Left hindlimb (tissue), 1 donor: ENCODE measurements around the gene ZNF439.
"Not testable (repeated sequence)": the region's sequence is repeated elsewhere in the genome, so short reads cannot be mapped to it uniquely, and the experiment has no call there.

ENCODE experiments used
- DNase-seq: peaks from one replicate; pipeline ENCODE4 v3.0.0-alpha.2; 2018

The ZNF439 gene

DNA sequence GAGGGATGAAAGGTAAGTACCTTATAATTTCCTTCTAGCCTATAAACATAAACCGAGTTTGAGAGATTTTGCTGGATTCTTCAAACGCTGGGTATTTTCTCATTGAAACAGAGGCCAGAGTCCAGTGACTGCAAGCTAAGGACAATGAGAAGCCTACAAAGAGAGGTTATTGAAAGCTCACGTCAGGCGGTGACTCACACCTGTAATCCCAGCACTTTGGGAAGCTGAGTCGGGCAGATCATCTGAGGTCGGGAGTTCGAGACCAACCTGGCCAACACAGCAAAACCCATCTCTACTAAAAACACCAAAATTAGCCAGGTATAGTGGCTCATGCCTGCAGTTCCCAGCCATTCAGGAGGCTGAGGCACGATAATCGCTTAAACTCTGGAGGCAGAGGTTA is 24.1 kb downstream of the ZNF439 start:
- DNase-seq = no peak

DNA sequence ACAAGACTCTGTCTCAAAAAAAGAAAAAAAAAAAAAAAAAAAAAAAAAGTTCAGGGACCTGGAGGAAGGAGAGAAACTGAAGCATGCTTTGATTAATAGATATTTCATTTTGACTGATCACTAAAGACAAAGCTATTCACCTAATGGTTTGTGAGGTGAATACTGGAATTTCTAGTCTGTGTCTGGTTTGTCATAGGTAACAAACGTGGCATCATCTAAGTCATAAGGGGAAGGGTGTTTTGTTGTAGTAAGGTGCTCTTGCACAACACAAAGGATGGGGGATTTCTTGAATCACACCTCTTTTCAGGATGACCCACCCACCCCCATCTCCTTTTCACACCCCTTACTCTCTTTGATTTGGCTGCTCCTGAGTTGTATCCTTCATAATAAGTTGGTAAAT is 25.2 kb downstream of the ZNF439 start:
- DNase-seq = no peak

DNA sequence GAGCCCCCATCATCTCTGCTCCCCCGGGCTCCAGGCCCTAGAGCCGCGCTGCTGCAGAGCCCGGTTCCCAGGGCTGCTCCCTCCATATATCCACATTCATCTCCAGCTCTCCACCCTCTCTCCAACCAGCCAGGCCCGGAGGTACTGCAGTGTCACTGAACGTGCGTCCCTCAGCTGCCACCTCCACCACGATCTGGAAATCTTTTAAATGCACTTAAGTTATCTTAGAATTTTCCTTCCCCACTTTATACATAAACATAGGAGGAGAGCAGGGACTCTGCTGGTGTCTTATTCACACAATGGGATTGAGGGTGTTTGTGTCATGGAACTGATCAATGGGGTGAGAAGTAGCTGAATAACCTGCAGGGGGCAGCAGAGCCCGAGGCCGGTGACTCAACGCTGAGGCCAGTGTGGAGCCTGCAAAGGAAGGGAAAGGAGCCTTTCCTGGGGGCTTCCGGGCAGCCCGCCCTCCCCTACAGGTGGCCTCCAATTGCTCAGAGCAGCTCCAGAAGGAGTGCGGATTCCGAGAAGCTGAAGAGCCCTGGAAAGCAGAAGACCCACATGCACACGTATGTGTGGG is 31.3 kb downstream of the ZNF439 start:
- not testable (repeated sequence) for DNase-seq

DNA sequence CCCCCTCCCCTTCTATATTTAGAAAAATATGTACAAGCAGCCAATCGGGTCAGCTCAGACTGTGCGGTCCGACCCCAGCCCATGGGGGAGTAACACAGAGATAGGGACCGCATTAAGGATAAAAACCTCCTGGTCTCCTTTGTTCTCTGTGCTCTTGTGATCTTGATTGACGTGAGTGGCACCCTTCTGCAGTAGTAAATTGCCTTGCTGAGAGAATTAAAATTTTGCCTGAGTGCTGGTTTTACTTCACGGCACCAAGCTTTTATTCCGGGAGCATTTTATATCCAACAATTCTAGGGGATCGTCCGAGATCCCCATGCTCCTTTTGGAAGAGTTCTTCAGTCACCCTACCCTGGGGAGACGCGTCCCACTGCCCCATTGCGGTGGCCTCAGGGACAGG is 32.1 kb downstream of the ZNF439 start:
- DNase-seq = no peak

DNA sequence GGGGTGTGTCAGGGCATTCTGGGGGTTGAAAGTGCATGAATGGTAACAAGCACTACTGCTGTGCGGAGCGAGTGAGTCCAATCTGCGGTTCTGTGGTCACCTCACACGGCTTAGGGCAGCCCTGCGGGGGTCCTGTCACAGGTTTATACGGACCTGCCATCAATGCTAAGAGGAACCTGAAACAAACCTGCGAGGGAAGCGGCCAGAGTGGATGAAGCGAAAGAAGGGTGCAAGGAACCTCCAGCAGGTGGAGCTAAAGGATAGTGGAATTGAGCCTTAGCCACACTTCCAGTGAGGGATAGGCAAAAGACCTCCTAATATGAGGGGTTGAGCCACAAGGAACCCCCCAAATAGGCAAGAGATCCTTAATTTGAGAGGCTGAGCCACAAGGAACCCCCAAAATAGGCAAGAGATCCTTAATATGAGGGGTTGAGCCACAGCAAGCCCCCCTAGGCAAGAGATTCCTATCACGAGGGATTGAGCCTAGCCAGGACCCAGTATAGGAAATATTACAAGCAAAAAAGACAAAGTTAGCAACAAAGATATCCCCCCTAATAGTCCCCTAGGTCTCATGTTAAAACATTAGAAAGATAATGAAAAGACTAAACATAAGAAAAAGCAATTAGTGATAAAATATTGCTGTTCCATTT is 32.8 kb downstream of the ZNF439 start:
- peak; percentile 42 for DNase-seq

DNA sequence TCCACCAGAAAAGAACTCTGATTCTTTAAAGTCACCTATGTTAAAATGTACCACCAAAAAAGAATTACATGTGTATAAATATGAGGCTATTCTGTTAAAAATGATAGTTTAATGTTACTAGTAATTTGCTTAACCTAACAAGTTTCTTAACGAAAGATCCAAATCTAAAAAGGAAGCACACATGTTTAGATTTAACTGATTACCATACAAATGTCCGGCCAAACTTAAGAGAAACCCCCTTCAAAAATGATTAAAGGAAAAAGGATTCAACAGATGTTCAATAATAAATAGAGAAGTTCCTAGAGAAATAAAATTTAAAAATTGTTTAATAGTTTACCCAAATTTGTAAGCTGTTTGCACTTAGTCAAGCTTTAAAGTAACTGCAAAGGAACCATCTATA is 34.1 kb downstream of the ZNF439 start:
- DNase-seq = no peak

DNA sequence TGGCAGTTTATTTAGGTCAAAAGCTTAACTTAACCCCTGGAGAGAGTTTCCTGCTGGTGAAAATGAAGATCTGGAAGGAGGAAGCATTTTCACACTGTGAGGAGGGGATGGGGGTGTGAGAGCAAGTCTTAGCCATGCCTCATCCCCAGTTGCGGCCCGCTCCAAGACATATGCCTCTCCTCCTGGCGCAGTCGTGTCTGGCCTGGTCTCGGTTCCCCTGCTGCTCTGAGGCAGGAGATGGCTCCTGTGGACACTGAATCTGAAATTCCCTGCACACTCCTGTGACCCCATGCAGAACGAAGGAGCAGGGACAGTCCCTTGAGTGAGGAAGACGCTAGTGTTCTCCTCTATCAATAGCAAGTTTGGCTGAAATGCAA is 38.7 kb downstream of the ZNF439 start:
- peak; percentile 30 for DNase-seq

DNA sequence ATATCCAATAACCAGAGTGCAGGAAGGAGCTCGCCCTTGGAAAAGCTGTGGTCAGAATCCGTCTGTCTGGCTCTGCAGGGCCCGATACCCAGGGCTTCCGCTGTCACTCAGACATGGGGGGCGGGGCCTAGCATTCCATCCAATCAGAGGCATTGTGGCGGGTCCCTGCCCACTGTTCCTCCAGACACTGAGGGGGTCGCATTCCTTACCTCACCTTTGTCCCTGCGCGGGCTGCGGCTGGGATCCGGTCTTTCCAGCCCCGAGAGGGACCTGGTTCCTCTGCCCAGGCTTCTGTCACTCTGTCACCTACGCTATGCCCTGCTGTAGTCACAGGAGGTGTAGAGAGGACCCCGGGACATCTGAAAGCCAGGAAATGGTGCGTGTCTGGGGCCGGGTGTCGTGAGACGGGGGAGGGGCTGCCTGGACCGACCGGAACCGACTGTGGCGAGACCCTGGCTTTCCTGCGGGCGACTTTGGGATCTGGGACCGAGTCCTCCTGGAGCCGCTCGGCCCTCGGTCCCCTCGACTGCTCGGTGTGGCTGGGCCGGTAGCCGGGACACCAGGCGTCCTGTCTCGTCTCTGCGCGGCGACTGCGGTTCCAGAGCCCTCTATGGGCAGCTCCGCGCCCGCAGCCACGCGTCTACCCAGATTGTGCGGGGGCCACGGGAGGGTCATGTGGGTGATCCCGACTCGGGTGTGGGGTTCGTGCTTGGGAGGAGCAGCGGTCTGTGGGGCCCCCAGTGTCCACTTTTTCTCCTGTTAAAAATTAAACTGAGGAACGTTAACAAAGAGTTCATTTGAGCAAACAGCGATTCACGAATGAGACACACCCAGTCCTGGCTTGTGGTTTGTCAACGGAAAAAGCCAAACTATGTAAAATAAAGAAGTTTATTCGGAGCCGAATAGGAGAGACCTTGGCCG is 39.3 kb downstream of the ZNF439 start, which contains the start of gene ZNF69:
Gene ZNF69, plus strand, starts transcription at position 172 of the 921 bp plus-strand sequence. Its CDS starts 142 bp downstream, at position 314.
- peak; percentile 89 for DNase-seq

DNA sequence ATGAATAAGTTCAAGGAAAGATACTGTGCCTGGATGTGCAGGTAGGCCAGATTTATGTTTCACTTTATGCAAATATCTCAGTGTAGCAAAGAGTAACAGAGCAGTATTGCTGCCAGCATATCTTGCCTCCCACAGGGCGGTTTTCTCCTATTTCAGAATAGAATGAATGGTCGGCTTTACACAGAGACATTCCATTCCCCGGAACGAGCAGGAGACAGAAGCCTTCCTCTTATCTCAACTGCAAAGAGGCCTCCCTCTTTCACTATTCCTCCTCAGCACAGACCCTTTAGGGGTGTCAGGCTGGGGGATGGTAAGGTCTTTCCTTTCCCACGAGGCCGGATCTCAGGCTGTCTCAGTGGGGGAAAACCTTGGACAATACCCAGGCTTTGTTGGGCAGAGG is 41.4 kb downstream of the ZNF439 start:
- not testable (repeated sequence) for DNase-seq

DNA sequence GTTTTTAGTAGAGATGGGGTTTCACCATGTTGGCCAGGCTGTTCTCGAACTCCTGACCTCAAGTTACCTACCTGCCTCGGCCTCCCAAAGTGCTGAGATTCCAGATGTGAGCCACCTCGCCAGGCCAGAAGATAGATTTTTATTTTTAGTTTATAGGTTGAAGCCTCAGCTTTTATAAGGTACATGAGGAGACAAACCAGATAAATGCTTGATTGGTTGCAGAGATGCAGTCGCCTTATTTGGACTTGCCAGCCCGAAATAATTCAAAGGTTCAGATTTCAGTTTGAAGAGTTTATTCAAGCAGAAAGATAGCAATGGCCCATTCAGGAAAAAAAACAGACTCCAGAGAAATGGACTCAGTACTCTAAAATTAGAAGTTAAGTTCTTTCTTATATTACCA is 42.1 kb downstream of the ZNF439 start:
- DNase-seq = no peak

DNA sequence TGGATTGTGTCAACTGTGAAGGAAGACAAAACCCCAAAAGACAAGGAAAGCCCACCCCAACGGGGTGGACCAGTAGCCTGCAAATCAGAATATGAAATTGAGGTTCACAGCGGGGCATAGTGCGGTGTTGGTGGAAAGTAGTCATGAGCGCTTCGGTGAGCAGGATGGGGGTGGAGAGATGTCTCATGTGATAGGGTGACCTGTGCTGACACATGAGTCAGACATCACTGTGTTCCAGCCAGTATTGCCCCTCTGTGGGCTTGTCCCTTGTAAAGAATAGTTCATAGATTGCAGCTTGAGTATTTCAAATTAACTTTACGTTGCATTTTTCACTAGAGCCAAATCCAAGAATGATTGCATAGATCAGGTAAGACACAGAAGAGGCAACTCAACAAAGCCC is 46.3 kb downstream of the ZNF439 start:
- no peak for DNase-seq

DNA sequence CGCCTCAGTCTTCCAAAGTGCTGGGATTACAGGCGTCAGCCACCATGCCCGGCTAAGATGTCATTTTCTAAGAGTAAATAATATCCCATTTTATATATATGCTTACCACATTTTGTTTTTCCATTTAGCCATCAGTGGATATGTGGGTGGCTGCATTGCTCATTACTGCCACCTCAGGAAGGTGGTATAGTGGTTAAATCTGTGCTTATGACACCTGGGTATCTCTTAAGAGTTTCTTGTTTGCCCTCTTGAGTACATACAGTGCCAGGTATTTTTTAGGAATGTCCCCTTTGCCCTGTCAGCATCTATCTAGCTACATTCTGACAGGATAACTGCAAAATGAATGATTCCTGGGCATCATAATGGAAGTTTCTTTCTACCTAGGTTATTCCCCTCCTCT is 53.7 kb downstream of the ZNF439 start:
- no peak for DNase-seq

DNA sequence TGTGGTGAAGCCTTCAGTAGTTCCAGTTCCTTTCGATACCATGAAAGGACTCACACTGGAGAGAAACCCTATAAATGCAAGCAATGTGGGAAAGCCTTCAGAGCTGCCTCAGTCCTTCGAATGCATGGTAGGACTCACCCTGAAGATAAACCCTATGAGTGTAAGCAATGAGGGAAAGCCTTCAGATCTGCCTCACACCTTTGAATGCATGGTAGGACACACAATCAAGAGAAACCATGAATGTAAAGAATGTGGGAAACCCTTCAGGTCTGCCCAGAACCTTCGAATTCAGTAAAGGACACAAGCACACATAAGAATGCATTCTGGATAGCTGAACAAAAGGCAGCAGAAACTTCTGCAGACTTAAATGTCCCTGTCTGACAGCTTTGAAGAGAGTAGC is 57.4 kb downstream of the ZNF439 start:
- DNase-seq = no peak

DNA sequence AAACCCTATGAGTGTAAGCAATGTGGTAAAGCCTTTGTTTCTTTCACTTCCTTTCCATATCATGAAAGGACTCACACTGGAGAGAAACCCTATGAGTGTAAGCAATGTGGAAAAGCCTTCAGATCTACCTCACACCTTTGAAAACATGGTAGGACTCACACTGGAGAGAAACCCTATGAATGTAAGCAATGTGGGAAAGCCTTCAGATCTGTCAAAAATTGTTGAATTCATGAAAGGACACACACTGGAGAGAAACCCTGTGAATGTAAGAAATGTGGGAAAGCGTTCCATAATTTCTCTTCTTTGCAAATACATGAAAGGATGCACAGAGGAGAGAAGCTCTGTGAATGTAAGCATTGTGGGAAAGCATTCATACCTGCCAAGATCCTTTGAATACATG is 63.4 kb downstream of the ZNF439 start:
- DNase-seq = not testable (repeated sequence)

DNA sequence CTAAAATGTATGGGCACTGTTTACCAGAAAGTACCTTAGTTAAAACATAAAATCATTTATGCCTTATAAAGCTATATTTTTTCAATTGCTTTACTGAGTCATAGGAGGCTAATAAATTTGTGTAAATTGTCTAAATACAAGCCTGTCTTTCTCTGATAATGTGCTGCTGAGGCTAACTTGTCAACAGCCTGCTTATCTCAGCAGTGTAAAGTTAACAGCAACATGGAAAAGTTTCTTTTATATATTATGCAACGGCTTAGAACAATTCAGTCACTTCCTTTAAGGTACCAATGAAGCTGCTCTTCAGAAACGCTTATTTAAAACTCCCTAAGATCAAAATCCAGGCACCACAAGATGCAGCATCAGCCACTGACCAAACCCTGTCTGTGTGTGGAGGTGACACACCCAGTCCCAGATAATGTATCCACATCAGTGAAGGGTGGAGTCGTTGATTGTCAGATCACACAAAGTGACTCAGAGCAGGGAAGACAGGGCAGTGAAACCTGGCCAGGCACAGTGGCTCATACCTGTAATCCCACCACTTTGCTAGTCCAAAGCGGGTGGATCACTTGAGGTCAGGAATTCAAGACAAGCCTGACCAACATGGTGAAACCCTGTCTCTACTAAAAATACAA is 66.0 kb downstream of the ZNF439 start:
- not testable (repeated sequence) for DNase-seq
